HG03460 (cell line): Measurements from ENCODE around the gene NPIPA1.
A peak's percentile ranks its signal among the peaks of the same experiment; 100 is the strongest.
"Not testable (repeated sequence)": the region's sequence is repeated elsewhere in the genome, so short reads cannot be mapped to it uniquely, and the experiment has no call there.

Source experiments
- ATAC-seq: cut with Tn5 transposase; IDR thresholded peaks from one replicate; pipeline ENCODE4 v1.9.1; 2021; ENCODE audit not compliant: unreplicated experiment

NPIPA1 gene

GRCh38 chr16:14975418-14976194, 38.4 kb downstream of the NPIPA1 start:
- peak; percentile 6 for ATAC-seq

GRCh38 chr16:14976971-14977736, 39.9 kb downstream of the NPIPA1 start:
- not testable (repeated sequence) for ATAC-seq

GRCh38 chr16:14978281-14978680, 41.0 kb downstream of the NPIPA1 start:
- ATAC-seq, result not testable (repeated sequence)

GRCh38 chr16:14978908-14979307, 41.7 kb downstream of the NPIPA1 start:
- not testable (repeated sequence) for ATAC-seq

- ATAC-seq, result not testable (repeated sequence)
Measured at GRCh38 chr16:14981234-14981633, 44.0 kb downstream of the NPIPA1 start.

GRCh38 chr16:14982521-14982920, 45.3 kb downstream of the NPIPA1 start:
- ATAC-seq, result not testable (repeated sequence)

- not testable (repeated sequence) for ATAC-seq
Measured at GRCh38 chr16:14988092-14988491, 50.8 kb downstream of the NPIPA1 start.

- ATAC-seq, result not testable (repeated sequence)
Measured at GRCh38 chr16:14988661-14989191, 51.5 kb downstream of the NPIPA1 start.

- ATAC-seq, result not testable (repeated sequence)
Measured at GRCh38 chr16:14989291-14990281, 52.3 kb downstream of the NPIPA1 start.

- not testable (repeated sequence) for ATAC-seq
Measured at GRCh38 chr16:14993277-14994151, 56.3 kb downstream of the NPIPA1 start.

GRCh38 chr16:14996702-14997101, 59.5 kb downstream of the NPIPA1 start:
- not testable (repeated sequence) for ATAC-seq

- ATAC-seq, result not testable (repeated sequence)
Measured at GRCh38 chr16:14998300-14998699, 61.1 kb downstream of the NPIPA1 start.

GRCh38 chr16:14999845-15000244, 62.6 kb downstream of the NPIPA1 start:
- ATAC-seq, result not testable (repeated sequence)
